Mesenchymal stem cell (in vitro differentiated cells and primary cell): ENCODE results near the gene MUC5B.

Experiments
- DNase-seq: peaks from one replicate; pipeline ENCODE4 v3.0.0-alpha.2; 2013
- H2AFZ ChIP-seq: one replicate; pipeline ENCODE4 v1.6.1; 2013; ENCODE audit warnings: low read depth, mild to moderate bottlenecking, control low read depth, inconsistent platforms, low read length, moderate library complexity
- H2AK5ac ChIP-seq: 2 replicates; pipeline ENCODE4 v1.6.1; 2013; ENCODE audit warnings: low read length, moderate library complexity, mild to moderate bottlenecking, inconsistent platforms; ENCODE audit not compliant: severe bottlenecking
- H2BK120ac ChIP-seq: one replicate; pipeline ENCODE4 v1.6.1; 2013; ENCODE audit warnings: low read depth, mild to moderate bottlenecking, inconsistent platforms, low read length, moderate library complexity
- H2BK12ac ChIP-seq, 2 experiments: one replicate each; pipeline ENCODE4 v1.6.1; 2013; ENCODE audit warnings: inconsistent platforms in 2 of 2, low read length in 2 of 2, mild to moderate bottlenecking in 2 of 2, moderate library complexity in 2 of 2, control low read depth in 1 of 2
- H2BK15ac ChIP-seq: one replicate; pipeline ENCODE4 v1.6.1; 2013; ENCODE audit warnings: mild to moderate bottlenecking, low read depth, inconsistent platforms; ENCODE audit not compliant: poor library complexity, severe bottlenecking
- H2BK5ac ChIP-seq: 2 replicates; pipeline ENCODE4 v1.6.1; 2013; ENCODE audit warnings: low read depth, mild to moderate bottlenecking, low read length, control low read depth, inconsistent platforms; ENCODE audit not compliant: poor library complexity, severe bottlenecking
- H3K14ac ChIP-seq, 2 experiments: one replicate each; pipeline ENCODE4 v1.6.1; 2013; ENCODE audit warnings: inconsistent platforms in 2 of 2, low read length in 2 of 2, control low read depth in 1 of 2, mild to moderate bottlenecking in 1 of 2, moderate library complexity in 1 of 2
- H3K18ac ChIP-seq, 2 experiments: one replicate each; pipeline ENCODE4 v1.6.1; 2013; ENCODE audit warnings: inconsistent platforms in 2 of 2, low read length in 2 of 2, control low read depth in 1 of 2, low read depth in 1 of 2, mild to moderate bottlenecking in 1 of 2
- H3K23ac ChIP-seq, 2 experiments: one replicate each; pipeline ENCODE4 v1.6.1; 2013; ENCODE audit warnings: inconsistent platforms in 2 of 2, low read length in 2 of 2, mild to moderate bottlenecking in 2 of 2, moderate library complexity in 2 of 2, control low read depth in 1 of 2
- H3K27ac ChIP-seq: 2 replicates; pipeline ENCODE4 v1.5.1; 2013; ENCODE audit warnings: mild to moderate bottlenecking, moderate library complexity, low read length, control low read depth, inconsistent platforms; ENCODE audit not compliant: poor library complexity, severe bottlenecking
- H3K27me3 ChIP-seq, 2 experiments: 2 replicates each; pipeline versions ENCODE4 v1.6.1 to v1.7.0; 2013; ENCODE audit warnings: low read length in 2 of 2, mild to moderate bottlenecking in 2 of 2, moderate library complexity in 2 of 2, control low read depth in 1 of 2, inconsistent platforms in 1 of 2; ENCODE audit not compliant: control insufficient read depth in 1 of 2, insufficient read depth in 1 of 2
- H3K36me3 ChIP-seq, 2 experiments: 2 replicates each; pipeline versions ENCODE4 v1.6.1 to v1.7.0; 2013; ENCODE audit warnings: low read length in 2 of 2, control low read depth in 1 of 2, inconsistent platforms in 1 of 2, low read depth in 1 of 2, mild to moderate bottlenecking in 1 of 2; ENCODE audit not compliant: insufficient read depth in 2 of 2, control insufficient read depth in 1 of 2
- H3K4ac ChIP-seq, 2 experiments: one replicate each; pipeline ENCODE4 v1.6.1; 2013; ENCODE audit warnings: inconsistent platforms in 2 of 2, low read length in 2 of 2, mild to moderate bottlenecking in 2 of 2, moderate library complexity in 2 of 2, control low read depth in 1 of 2, low read depth in 1 of 2
- H3K4me1 ChIP-seq: 2 replicates; pipeline ENCODE4 v1.6.1; 2013; ENCODE audit warnings: low read depth, low read length, control low read depth; ENCODE audit not compliant: control insufficient read depth, insufficient read depth
- H3K4me2 ChIP-seq: 2 replicates; pipeline ENCODE4 v1.6.1; 2013; ENCODE audit warnings: low read length, mild to moderate bottlenecking, inconsistent platforms; ENCODE audit not compliant: poor library complexity, severe bottlenecking
- H3K4me3 ChIP-seq, 2 experiments: 2 replicates each; pipeline versions ENCODE4 v1.5.1 to v1.7.0; 2013; ENCODE audit warnings: low read length in 2 of 2, mild to moderate bottlenecking in 2 of 2, control low read depth in 1 of 2, low read depth in 1 of 2; ENCODE audit not compliant: insufficient read depth in 1 of 2
- H3K79me1 ChIP-seq: replicated peaks from 2 replicates; pipeline ENCODE4 v1.6.1; 2013; ENCODE audit warnings: mild to moderate bottlenecking, control low read depth, low read length, inconsistent platforms; ENCODE audit not compliant: poor library complexity, severe bottlenecking
- H3K9ac ChIP-seq: 2 replicates; pipeline ENCODE4 v1.7.0; 2013; ENCODE audit warnings: mild to moderate bottlenecking, low read length, moderate library complexity
- H3K9me3 ChIP-seq: 2 replicates; pipeline ENCODE4 v1.7.0; 2013; ENCODE audit warnings: mild to moderate bottlenecking, low read length; ENCODE audit not compliant: control insufficient read depth
- H4K8ac ChIP-seq: one replicate; pipeline ENCODE4 v1.6.1; 2013; ENCODE audit warnings: inconsistent platforms, mild to moderate bottlenecking, low read length, moderate library complexity
- H4K91ac ChIP-seq: one replicate; pipeline ENCODE4 v1.6.1; 2013; ENCODE audit warnings: mild to moderate bottlenecking, low read length, inconsistent platforms
- WGBS: methylation state at CpG from one replicate; pipeline ENCODE4 v1.1.7; 2013; ENCODE audit warnings: mixed read lengths; 5-methylcytosine and 5-hydroxymethylcytosine counted together

The MUC5B gene

DNA sequence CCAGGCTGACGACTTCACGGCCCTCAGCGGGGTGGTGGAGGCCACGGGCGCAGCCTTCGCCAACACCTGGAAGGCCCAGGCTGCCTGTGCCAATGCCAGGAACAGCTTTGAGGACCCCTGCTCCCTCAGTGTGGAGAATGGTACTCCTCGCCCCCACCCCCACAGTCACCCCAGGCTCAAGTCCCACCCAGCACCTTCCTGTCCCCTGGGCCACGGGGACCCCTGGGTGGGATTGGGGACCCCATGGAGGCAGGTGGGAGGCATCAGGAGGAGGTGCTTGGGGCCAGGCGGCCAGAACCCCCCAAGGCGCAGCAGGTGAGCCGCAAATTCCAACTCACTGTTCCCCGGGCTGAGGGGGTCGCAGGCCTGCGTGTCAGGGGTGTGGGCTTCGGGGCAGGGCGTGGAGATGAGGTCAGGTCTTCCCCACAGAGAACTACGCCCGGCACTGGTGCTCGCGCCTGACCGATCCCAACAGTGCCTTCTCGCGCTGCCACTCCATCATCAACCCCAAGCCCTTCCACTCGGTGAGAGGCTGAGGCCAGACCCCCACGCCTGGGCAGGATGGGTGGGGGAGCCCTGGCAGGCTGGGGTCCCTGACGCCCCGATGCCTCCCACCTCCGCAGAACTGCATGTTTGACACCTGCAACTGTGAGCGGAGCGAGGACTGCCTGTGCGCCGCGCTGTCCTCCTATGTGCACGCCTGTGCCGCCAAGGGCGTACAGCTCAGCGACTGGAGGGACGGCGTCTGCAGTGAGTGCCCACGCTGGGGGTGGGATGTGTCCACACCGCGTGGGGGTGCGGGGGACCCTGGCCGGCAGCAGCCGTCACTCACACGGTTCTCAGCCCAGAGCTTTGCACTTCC is 9.4 kb downstream of the MUC5B start:
- Histone ChIP-seq H3K4ac (no peak overlapping the region), H2BK5ac (no peak overlapping the region), H2BK120ac (no peak overlapping the region), H3K4me3 (no peak overlapping the region), H3K18ac (no peak overlapping the region), H3K14ac (no peak overlapping the region), H3K4me1 (no peaks in the 10 kb centered on the region), H3K9ac (no peak overlapping the region), H2BK15ac (no peak overlapping the region), H2BK12ac (no peak overlapping the region), H2AFZ (no peak overlapping the region), H3K36me3 (no peaks in the 10 kb centered on the region), H2AK5ac (no peak overlapping the region), H3K23ac (no peak overlapping the region), H3K79me1 (no peaks in the 10 kb centered on the region), H3K9me3 (no peaks in the 10 kb centered on the region), H4K91ac (no peak overlapping the region), H3K27ac (no peak overlapping the region), H3K4me2 (no peak overlapping the region), H3K27me3 (peaks cover 0 to 29% of the 10 kb centered on the region in 2 experiments), H4K8ac (no peak overlapping the region)
- no peak for DNase-seq
- WGBS = 88% methylated on average over 37 of the region's 46 CpGs

DNA sequence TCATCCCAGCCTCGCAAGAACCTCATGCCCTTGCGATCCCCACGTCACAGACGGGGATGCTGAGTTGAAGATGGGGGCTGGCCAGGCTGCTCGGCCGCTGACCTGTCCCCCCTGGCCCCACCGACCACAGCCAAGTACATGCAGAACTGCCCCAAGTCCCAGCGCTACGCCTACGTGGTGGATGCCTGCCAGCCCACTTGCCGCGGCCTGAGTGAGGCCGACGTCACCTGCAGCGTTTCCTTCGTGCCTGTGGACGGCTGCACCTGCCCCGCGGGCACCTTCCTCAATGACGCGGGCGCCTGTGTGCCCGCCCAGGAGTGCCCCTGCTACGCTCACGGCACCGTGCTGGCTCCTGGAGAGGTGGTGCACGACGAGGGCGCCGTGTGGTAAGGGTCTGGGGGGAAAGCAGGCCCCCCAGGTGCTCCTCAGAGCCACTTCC is 10.0 kb downstream of the MUC5B start:
- H2BK15ac ChIP-seq = no peak overlapping the region
- H3K27me3 ChIP-seq = peaks cover 0 to 28% of the 10 kb centered on the region in 2 experiments
- WGBS = 89% methylated on average over 28 of the region's 30 CpGs
- DNase-seq = no peak
- H4K8ac ChIP-seq = no peak overlapping the region
- no peak overlapping the region for H3K4me2 ChIP-seq
- no peaks in the 10 kb centered on the region for H3K36me3 ChIP-seq
- no peak overlapping the region for H2AK5ac ChIP-seq
- H2BK12ac ChIP-seq = no peak overlapping the region
- no peak overlapping the region for H3K14ac ChIP-seq
- H3K9me3 ChIP-seq = no peaks in the 10 kb centered on the region
- H3K23ac ChIP-seq = no peak overlapping the region
- H3K27ac ChIP-seq = no peak overlapping the region
- no peak overlapping the region for H2BK5ac ChIP-seq
- no peaks in the 10 kb centered on the region for H3K79me1 ChIP-seq
- H3K4me3 ChIP-seq = no peak overlapping the region
- H4K91ac ChIP-seq = no peak overlapping the region
- no peaks in the 10 kb centered on the region for H3K4me1 ChIP-seq
- no peak overlapping the region for H2BK120ac ChIP-seq
- no peak overlapping the region for H3K18ac ChIP-seq
- no peak overlapping the region for H3K4ac ChIP-seq
- no peak overlapping the region for H3K9ac ChIP-seq
- no peak overlapping the region for H2AFZ ChIP-seq

DNA sequence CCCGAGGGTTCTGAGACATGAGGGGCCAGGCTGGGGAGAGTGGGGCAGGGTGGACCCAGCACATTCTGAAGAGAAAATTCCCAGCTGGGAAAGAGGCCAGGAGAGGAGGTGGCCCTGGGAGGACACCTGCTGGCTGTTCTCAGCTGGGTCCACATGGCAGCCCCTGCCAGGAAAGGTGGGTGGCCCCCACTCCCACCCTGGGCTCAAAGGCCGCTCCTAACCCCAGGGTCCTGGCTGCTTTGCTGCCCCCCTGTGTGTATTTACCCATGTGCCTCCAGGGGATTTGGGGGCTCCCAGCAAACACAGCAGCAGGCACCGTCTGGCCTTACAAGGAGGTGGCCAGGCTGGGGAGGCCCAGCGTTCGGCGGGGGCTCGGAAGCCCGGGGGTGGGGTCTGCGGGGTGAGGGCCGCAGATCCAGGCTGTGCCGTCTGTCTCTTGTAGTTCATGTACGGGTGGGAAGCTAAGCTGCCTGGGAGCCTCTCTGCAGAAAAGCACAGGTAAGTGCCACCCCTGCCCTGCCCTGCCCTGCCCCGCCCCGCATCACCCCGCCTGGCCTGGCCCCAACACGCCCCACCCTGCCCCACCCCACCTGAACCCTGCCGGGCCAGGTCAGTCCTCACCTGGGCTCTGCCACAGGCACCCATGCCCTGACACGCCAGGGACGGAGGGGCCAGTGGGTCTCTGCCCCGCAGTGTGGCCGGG is 10.6 kb downstream of the MUC5B start:
- Histone ChIP-seq H3K14ac (no peak overlapping the region), H2AFZ (no peak overlapping the region), H3K9me3 (no peaks in the 10 kb centered on the region), H3K4me1 (no peaks in the 10 kb centered on the region), H2BK120ac (no peak overlapping the region), H2BK15ac (no peak overlapping the region), H3K9ac (no peak overlapping the region), H4K8ac (no peak overlapping the region), H3K36me3 (no peaks in the 10 kb centered on the region), H3K4ac (no peak overlapping the region), H3K23ac (no peak overlapping the region), H3K79me1 (no peaks in the 10 kb centered on the region), H4K91ac (no peak overlapping the region), H3K27ac (no peak overlapping the region), H2AK5ac (no peak overlapping the region), H2BK12ac (no peak overlapping the region), H3K4me3 (no peak overlapping the region), H3K4me2 (no peak overlapping the region), H2BK5ac (no peak overlapping the region), H3K27me3 (peaks cover 0 to 28% of the 10 kb centered on the region in 2 experiments), H3K18ac (no peak overlapping the region)
- WGBS = 88% methylated on average over 18 of the region's 21 CpGs
- DNase-seq = no peak

DNA sequence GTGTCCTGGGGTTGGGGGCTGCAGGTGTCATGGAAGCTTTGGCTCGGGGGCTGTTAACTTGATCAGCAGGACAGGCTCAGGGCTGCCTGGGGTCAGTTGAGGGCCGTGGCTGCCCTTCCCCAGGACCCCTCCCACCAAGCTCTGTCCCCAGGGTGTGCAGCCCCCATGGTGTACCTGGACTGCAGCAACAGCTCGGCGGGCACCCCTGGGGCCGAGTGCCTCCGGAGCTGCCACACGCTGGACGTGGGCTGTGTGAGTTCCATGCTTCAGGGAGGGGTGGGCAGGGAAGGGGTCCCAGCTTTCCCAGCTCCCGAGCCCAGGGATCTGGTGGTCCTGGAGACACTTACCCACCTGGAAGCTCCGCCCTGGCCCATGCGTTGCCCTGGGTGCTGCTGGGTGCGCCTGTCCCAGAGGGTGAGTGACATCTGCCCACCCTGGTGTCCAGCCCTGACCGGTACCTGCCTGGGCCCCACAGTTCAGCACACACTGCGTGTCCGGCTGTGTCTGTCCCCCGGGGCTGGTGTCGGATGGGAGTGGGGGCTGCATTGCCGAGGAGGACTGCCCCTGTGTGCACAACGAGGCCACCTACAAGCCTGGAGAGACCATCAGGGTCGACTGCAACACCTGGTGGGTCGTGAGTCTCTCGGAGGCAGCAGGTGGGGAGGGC is 11.3 kb downstream of the MUC5B start:
- no peak overlapping the region for H3K4ac ChIP-seq
- no peaks in the 10 kb centered on the region for H3K36me3 ChIP-seq
- H2AK5ac ChIP-seq = no peak overlapping the region
- H2BK5ac ChIP-seq = no peak overlapping the region
- no peak overlapping the region for H4K8ac ChIP-seq
- no peak overlapping the region for H3K9ac ChIP-seq
- H4K91ac ChIP-seq = no peak overlapping the region
- no peaks in the 10 kb centered on the region for H3K4me1 ChIP-seq
- H2BK15ac ChIP-seq = no peak overlapping the region
- H3K4me2 ChIP-seq = no peak overlapping the region
- H2BK120ac ChIP-seq = no peak overlapping the region
- H3K9me3 ChIP-seq = no peaks in the 10 kb centered on the region
- 80% methylated on average over 21 of the region's 22 CpGs for WGBS
- H2AFZ ChIP-seq = no peak overlapping the region
- H3K79me1 ChIP-seq = no peaks in the 10 kb centered on the region
- H3K4me3 ChIP-seq = peak overlapping the region in 1 of 2 experiments; percentile 20
- DNase-seq = no peak
- H3K14ac ChIP-seq = no peak overlapping the region
- H2BK12ac ChIP-seq = no peak overlapping the region
- H3K27ac ChIP-seq = no peak overlapping the region
- no peak overlapping the region for H3K18ac ChIP-seq
- H3K27me3 ChIP-seq = peaks cover 0 to 25% of the 10 kb centered on the region in 2 experiments
- no peak overlapping the region for H3K23ac ChIP-seq
